SH-SY5Y (cell line): Measurements from ENCODE around the gene FUT9.

Experiments used
- GATA2 ChIP-seq: IDR thresholded peaks from 2 replicates; pipeline ENCODE4 v1.6.1; 2011; ENCODE audit warnings: mild to moderate bottlenecking, low read depth, low read length
- GATA3 ChIP-seq: IDR thresholded peaks from 2 replicates; pipeline ENCODE4 v1.6.1; 2011; ENCODE audit warnings: low read depth, mild to moderate bottlenecking, low read length, moderate library complexity

FUT9 gene

GRCh38 chr6:96246563-96246962 lies 230.8 kb downstream of the FUT9 start:
- TF ChIP-seq GATA2 (no peak), GATA3 (no peak)

GRCh38 chr6:96249755-96250154 lies 234.0 kb downstream of the FUT9 start:
- TF ChIP-seq GATA3 (no peak), GATA2 (no peak)

GRCh38 chr6:96257751-96258150 lies 242.0 kb downstream of the FUT9 start:
- no peak for TF ChIP-seq GATA2
- no peak for TF ChIP-seq GATA3
